Activated T-cell treated with anti-CD3 and anti-CD28 coated beads for 1 hour (primary cell): Measurements from ENCODE around the gene SEPTIN1.
"Not testable (repeated sequence)": the region's sequence is repeated elsewhere in the genome, so short reads cannot be mapped to it uniquely, and the experiment has no call there.

Experiments used
- DNase-seq: peaks from one replicate; pipeline ENCODE4 v3.0.0-alpha.2; 2020; ENCODE audit warnings: low read depth

Gene SEPTIN1

GRCh38 chr16:30401768-30402425 is 19.5 kb upstream of the SEPTIN1 start:
- no peak for DNase-seq

- DNase-seq = no peak
Measured at GRCh38 chr16:30399435-30400186, 17.2 kb upstream of the SEPTIN1 start.

- DNase-seq = no peak
Measured at GRCh38 chr16:30398661-30399434, 16.5 kb upstream of the SEPTIN1 start.

- DNase-seq = no peak
Measured at GRCh38 chr16:30397776-30398660, 15.7 kb upstream of the SEPTIN1 start.

GRCh38 chr16:30397056-30397455 is 14.7 kb upstream of the SEPTIN1 start:
- DNase-seq = no peak

GRCh38 chr16:30396627-30397026 is 14.3 kb upstream of the SEPTIN1 start:
- DNase-seq = not testable (repeated sequence)

GRCh38 chr16:30395992-30396585 is 13.7 kb upstream of the SEPTIN1 start:
- no peak for DNase-seq

- peak; percentile 36 for DNase-seq
Measured at GRCh38 chr16:30395155-30395991, 13.0 kb upstream of the SEPTIN1 start, which contains the start of gene ZNF48. ZNF48 (plus strand) TSS chr16:30395420; CDS start chr16:30395795, 375 bp downstream.

GRCh38 chr16:30394592-30395154 is 12.3 kb upstream of the SEPTIN1 start:
- no peak for DNase-seq

GRCh38 chr16:30383521-30383920 is 1.2 kb upstream of the SEPTIN1 start:
- DNase-seq = no peak

- no peak for DNase-seq
Measured at GRCh38 chr16:30381291-30382041, 895 bp downstream of the SEPTIN1 start.

- DNase-seq = no peak
Measured at GRCh38 chr16:30380803-30381208, 1.6 kb downstream of the SEPTIN1 start.

- no peak for DNase-seq
Measured at GRCh38 chr16:30380072-30380802, 2.1 kb downstream of the SEPTIN1 start.

- DNase-seq = no peak
Measured at GRCh38 chr16:30379158-30379783, 3.1 kb downstream of the SEPTIN1 start.

GRCh38 chr16:30378236-30379157 is 3.9 kb downstream of the SEPTIN1 start:
- DNase-seq = peak; percentile 99

GRCh38 chr16:30377812-30378235 is 4.5 kb downstream of the SEPTIN1 start:
- peak; percentile 85 for DNase-seq
